GM19035 (cell line): Measurements from ENCODE around the gene PKHD1.

Experiments used
- ATAC-seq: cut with Tn5 transposase; IDR thresholded peaks from one replicate; pipeline ENCODE4 v1.9.1; 2021; ENCODE audit not compliant: unreplicated experiment

PKHD1 gene

DNA sequence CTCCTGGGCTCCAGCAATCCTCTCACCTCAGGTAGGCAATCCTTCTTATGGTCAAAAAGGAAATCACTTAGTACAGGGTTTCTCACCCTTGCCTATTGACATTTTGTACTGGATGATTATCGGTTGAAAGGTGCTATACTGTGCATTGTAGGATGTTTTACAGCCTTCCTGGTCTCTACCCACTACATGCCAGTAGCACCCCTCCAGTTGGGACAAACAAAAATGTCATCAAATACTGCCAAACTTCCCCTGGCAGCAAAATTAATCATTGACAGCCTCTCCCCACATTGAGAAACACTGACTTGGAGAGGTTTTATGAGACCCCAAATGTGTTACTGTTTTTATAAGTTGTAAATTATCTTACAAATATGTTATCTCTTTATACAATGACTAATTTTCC is 368.1 kb downstream of the PKHD1 start:
- no peak for ATAC-seq

- no peak for ATAC-seq
Observed at GRCh38 chr6:51718533-51718932, 368.9 kb downstream of the PKHD1 start.

- no peak for ATAC-seq
Observed at GRCh38 chr6:51717477-51717876, 369.9 kb downstream of the PKHD1 start.

DNA sequence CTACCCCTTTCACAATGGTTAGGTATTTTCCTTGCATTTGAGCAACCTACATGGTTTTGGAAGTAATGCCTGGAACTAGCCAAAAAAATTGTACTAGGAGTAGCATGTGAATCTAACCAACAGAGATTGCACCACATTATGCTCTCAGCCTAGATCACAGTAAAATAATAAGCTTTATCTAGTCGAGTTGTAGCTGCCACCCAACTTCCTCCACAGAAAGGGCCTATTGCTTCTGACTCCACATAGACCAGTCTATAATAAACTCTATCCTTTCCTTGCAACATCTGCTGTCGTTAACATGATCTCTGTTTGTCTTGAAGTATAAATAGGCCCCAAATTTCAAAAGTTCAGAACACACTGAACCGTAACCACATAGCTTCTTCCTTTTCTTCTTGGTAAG is 375.5 kb downstream of the PKHD1 start:
- no peak for ATAC-seq

DNA sequence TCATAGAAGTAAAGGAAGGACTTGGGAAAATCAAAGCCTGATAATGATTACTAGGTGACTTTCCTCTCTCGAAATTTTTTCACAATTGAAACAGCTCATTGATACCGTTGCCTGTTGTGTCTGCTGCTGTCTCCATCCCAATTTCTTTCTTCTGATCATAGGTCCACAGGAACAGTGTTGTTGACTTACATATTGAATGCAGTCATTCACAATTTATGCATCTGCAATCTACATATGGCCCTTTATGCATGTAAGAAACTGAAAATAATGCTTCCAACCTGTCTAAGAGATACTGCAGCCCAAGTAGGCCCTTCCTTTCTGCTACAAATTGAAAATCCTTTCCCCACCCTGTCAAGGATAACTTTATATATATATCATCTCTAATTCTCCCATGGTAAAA is 381.3 kb downstream of the PKHD1 start:
- ATAC-seq, result no peak

DNA sequence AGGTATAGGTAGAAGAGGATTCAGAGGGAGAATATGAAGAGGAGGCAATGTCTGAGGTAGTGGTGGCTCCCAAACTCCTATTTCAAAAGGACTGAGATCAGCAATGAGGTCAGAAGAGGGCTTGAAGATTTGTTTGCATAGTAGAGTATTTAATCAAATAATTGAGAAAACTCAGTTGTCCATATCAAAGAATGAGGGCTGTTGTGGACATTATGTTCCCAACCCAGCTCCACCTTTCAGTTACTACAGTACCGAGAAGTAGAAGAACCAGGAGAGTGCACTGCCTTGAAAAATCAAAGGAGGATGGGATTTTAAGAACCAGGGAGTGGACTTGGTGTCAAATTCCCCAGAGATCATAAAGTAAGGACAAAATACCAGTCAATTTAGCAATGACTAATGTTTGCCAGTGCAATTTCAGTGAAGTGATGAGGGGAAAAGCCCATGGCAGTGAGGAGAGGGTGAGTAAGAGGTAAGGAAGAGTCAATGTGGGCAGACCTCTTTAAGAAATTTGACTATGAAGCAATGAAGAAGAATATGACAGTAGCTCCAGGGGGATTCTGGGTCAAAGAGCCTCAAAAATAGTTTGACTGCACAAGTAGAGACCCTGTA is 382.4 kb downstream of the PKHD1 start:
- no peak for ATAC-seq

DNA sequence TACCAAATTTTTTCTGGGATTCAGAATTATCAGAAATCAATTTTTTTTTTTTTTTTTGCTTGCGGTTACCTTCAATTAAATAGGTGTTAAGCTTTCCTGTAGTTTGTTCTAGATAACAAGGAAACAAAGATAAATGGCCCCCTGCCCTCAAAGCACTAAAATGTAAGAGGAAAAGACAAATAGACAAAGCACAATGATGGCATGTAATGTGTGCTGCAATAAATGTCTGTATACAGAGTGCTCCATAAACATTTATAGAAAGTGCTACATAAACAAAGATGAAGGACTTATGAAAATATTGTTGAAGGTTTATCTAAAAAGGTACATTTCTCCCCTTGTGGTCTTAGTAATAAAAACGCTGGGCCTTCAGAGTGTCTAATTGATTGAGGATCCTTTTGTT is 384.6 kb downstream of the PKHD1 start:
- ATAC-seq, result no peak

GRCh38 chr6:51684603-51685002 is 402.8 kb downstream of the PKHD1 start:
- no peak for ATAC-seq

- no peak for ATAC-seq
Observed at GRCh38 chr6:51684038-51684437, 403.4 kb downstream of the PKHD1 start.

- ATAC-seq, result no peak
Observed at GRCh38 chr6:51678905-51679620, 408.4 kb downstream of the PKHD1 start.

- ATAC-seq, result no peak
Observed at GRCh38 chr6:51678274-51678673, 409.1 kb downstream of the PKHD1 start.

GRCh38 chr6:51675922-51676275 is 411.5 kb downstream of the PKHD1 start:
- no peak for ATAC-seq

GRCh38 chr6:51675020-51675921 is 412.1 kb downstream of the PKHD1 start:
- ATAC-seq, result no peak

- no peak for ATAC-seq
Observed at GRCh38 chr6:51663525-51663924, 423.9 kb downstream of the PKHD1 start.

DNA sequence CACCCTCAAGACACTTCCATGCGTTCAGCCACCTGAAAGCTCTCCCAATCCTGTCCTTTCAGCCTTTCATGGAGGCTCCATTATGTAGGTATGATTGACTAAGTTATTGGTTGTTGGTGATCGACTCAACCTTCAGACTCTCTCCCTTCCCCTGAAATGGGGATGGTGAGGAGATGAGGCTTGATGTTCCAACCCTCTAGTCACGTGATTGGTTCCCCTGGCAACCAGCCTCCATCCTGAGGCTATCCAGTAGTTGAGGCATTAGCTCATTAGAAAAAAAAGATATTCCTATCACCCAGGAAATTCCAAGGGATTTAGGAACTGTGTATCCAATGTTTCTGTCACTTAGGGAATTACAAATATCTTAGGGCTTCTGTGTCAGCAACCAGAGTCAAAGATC is 426.6 kb downstream of the PKHD1 start:
- ATAC-seq, result no peak

GRCh38 chr6:51657491-51657890 is 429.9 kb downstream of the PKHD1 start:
- ATAC-seq, result no peak

- ATAC-seq, result no peak
Observed at GRCh38 chr6:51655517-51655916, 431.9 kb downstream of the PKHD1 start.

DNA sequence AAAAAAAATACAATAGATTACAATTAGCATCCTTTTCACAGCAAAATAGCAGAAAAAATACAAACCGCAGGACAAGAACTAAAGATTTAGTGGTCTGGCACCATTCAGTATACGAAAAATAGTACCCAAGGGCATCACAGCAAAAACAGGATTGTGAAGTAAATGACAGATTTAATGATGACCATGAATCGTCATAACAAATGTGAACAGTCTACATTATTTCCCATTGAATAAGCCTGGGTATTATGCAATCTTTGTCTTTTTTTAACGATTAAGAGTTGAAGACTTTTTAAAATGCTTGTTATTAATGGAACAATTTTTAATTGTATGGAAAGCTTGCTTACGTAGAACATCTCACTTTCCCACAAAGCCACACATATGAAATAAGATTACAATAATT is 432.8 kb downstream of the PKHD1 start:
- ATAC-seq, result no peak

DNA sequence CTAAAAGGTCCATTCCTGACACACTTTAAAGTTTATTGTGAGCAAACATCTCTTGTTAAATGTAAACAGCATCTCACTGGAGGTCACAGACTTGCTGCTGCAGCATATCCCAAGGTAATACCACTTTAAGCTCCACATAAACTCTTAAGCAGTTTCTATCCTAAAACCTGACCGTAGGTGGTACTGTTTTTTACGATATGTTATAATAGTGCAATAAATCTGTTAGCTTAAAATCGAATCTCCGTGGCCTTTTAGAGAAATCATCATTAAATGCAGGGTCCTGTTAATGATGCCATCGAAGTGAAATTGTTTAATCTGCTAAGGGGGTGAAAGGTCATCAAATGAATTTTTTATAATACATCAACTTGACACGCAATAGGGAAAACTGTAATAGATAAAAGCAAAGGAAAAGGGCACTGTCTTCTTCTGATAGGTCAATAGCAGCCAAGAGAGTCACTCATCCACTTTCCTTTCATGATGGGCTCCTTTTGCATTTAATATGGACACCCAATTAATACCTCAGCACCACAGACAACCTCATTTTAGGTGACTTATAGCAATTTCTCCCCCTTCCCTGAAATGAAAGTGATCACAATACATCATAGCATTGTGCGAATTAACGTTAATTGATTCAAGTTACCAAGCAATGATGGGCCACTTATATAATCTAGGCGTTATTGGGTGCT is 436.1 kb downstream of the PKHD1 start:
- no peak for ATAC-seq

GRCh38 chr6:51648774-51649173 is 438.6 kb downstream of the PKHD1 start:
- no peak for ATAC-seq

- no peak for ATAC-seq
Observed at GRCh38 chr6:51648236-51648635, 439.2 kb downstream of the PKHD1 start.
